GM21367 (cell line): ENCODE results near the gene CGNL1.

Experiments
- ATAC-seq: cut with Tn5 transposase; IDR thresholded peaks from one replicate; pipeline ENCODE4 v1.9.1; 2021; ENCODE audit not compliant: unreplicated experiment

CGNL1 gene

DNA sequence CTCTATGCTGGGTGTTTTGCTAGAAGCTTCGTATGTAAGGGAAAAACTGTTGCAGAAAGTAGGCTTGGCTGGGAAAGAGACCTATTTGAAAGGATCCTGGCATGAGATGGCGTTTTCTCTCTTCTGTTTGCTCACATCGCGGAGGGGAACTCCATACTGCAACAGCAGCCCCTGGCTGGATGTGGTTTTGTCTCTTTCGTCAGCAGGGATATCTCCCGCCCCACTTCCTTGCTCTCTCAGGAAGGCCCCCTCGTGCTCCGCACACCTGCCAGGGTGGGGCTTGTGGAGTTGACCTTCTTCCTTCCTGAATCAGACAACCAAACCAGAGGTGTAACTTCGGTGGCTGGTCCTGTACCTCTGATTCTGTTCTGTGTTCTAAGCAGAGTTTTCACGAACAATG is 189.0 kb downstream of the CGNL1 start:
- ATAC-seq: no peak

DNA sequence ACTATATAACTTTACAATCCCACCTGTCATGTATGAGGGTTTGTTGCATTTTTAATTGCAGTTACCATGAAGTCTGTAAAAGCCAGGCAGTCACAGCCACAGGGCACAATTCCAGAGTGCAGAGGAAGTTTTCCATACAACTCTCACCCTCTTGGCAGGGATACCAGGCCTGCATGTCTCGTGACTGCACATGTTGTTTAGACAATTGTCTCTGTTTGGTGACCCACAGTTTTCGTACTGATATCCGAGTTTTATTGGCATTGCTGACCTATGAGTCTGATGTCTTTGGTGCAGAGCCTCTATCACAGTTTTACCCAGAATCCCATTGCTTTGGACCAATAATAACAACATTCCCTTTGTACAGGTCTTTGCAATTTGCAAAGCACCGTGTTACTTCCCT is 190.5 kb downstream of the CGNL1 start:
- no peak for ATAC-seq

GRCh38 chr15:57567891-57568290 is 191.6 kb downstream of the CGNL1 start:
- ATAC-seq: no peak

DNA sequence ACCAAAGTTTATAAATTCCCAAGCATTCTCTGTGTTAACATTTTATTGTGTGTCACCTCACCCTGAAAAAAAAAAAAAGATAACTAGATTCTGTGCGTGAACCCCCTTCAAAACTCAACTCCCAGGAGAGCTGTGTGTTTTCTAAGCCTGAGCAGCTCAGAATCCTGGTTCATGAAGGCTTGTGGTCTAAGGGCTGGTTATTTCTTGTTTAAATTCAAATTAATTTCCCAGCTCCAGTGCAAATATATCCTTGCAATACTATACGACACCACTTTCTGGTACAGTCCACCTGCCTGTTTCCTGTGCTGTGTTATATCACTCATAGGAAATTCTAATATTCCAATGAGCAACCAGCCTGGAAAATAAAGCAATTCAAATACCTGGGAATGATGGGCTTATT is 192.0 kb downstream of the CGNL1 start:
- ATAC-seq: no peak

DNA sequence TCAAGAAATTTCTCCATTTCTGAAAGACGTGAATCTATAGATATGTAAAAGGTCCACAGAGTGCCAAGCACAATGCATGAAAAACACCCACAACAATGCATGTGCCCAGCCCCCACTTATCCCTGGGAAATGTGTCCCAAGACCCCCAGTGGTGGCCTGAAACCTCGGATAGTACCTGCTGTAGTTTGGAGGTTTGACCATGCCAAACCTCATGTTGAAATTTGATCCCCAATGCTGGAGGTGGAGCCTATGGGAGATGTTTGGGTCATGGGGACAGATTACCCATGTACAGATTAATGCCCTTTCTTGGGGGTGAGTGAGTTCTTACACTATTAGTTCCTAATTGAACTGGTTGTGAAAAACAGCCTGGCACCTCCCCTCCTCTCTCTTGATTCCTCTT is 194.0 kb downstream of the CGNL1 start:
- ATAC-seq: no peak

DNA sequence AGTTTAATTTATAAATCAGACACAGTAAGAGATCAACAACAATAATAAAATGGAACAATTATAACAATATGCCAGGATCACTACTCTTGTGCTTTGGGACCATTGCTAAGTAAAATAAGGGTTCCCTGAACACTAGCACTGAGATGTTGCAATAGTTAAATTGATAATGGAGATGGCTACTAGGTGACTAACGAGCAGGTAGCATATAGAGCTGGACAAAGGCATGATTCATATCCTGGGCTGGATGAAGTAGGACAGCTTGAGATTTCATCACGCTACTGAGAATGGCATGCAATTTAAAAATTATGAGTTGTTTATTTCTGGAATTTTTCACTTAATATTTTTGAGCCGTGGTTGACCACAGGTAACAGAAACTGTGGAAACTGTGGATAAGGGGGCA is 194.7 kb downstream of the CGNL1 start:
- ATAC-seq: no peak

GRCh38 chr15:57571725-57572124 is 195.4 kb downstream of the CGNL1 start:
- no peak for ATAC-seq

GRCh38 chr15:57572468-57572867 is 196.2 kb downstream of the CGNL1 start:
- ATAC-seq: no peak

- ATAC-seq: no peak
These were observed 196.8 kb downstream of the CGNL1 start for GRCh38 chr15:57573151-57573550.

- ATAC-seq: no peak
These were observed 199.1 kb downstream of the CGNL1 start for GRCh38 chr15:57575363-57575762.

DNA sequence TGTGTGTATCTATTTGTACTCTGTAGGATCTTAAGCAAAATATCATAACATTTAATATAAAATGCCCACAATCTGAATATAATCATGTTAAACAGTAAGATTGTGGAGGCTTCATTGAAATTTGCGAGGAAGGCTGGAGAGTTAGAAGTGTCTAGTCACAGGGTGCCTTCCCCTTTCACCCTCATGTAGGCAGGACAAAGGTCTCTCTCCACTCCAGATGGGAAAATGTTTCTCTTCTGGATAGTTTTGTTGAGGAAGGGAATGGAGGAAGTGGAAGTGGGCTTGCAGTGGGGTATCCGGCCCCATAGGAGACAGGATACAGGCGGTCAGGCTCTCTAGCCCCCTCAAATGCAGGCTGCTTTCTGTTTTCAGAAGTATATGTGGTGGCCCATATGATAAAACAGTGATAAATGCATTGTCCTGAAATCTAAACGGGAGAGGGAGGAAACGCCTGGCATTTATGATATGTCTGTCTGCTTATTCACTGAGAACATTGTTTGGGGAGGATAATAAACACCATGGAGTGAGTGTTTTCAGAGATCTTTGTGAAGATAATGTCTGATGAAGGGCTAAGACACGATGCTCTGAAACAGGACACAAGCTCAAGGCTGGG is 202.1 kb downstream of the CGNL1 start:
- ATAC-seq: no peak

- no peak for ATAC-seq
These were observed 204.1 kb downstream of the CGNL1 start for GRCh38 chr15:57580428-57580827.

DNA sequence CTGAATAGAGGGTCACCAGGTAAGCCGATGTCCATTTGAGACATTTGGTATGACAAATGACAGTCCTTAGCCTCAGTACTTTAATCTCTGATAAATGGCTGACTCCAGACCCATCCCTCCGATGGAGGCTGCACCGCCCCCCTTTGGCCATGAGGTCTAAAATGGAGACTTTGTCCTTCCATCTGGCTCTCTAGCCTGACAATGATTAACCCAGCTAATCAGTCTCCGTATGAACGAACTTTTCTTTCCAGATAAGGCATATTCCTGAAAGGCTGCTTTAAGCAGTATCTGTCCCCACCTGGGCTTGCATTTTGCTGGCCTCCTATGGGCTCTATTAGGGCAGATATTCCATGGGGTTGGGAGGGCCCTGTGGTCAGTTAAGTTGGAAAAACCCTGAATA is 204.6 kb downstream of the CGNL1 start:
- no peak for ATAC-seq

- no peak for ATAC-seq
These were observed 205.8 kb downstream of the CGNL1 start for GRCh38 chr15:57582090-57582489.

- no peak for ATAC-seq
These were observed 207.0 kb downstream of the CGNL1 start for GRCh38 chr15:57583282-57583681.

GRCh38 chr15:57583720-57584119 is 207.4 kb downstream of the CGNL1 start:
- ATAC-seq: no peak

- no peak for ATAC-seq
These were observed 210.5 kb downstream of the CGNL1 start for GRCh38 chr15:57586661-57587424.

DNA sequence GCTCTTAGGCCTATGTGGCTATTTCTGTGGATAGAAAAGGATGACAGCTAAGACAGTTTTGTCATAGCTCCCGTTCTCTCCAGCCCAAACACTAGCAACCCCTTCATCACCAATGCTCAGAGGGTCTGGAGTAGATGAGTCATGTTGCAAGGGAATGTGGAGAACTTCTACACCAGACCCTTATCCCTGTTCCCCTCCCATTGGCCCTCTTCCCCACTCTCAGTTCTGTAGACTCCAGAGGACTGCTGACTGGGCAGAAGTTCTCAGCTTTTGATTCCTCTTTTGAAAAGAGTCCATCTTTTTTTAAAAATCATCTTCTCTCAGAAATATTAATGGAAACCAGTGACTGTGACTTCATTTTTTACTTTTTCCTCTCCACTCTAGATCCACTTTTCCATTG is 213.0 kb downstream of the CGNL1 start:
- ATAC-seq: no peak

GRCh38 chr15:57589754-57590153 is 213.4 kb downstream of the CGNL1 start:
- ATAC-seq: no peak

DNA sequence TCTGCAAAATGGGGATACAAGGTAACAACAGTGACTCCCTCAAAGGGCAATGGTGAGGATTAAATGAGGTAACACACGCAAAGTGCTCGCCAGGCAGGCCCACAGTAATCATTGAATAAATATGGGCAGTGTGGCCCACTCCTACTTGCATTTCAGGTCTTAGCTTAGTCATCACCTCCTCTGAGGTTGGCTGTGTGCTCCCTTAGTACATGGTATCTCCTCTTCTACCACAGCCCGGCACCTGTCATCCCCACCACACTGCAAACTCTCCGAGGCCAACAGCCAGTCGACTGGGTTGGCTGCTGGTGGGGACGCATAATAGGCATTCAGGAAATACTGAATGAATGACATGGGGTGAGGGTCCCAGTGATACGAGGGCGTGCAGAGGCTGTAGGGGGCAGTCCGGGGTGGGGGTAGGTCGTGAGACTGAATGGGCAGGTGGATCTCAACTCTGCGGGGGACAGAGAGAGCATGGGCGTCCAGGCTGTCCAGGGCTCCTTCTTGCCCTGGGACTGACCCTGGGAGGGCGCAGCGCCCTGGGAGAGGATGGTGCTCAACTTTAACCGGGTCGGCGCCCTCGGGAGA is 215.0 kb downstream of the CGNL1 start:
- ATAC-seq: no peak

- no peak for ATAC-seq
These were observed 215.6 kb downstream of the CGNL1 start, which contains the start of gene MYZAP for GRCh38 chr15:57591822-57592367. Gene MYZAP (plus strand): TSS chr15:57591904. CDS start chr15:57592035, 131 bp downstream.

DNA sequence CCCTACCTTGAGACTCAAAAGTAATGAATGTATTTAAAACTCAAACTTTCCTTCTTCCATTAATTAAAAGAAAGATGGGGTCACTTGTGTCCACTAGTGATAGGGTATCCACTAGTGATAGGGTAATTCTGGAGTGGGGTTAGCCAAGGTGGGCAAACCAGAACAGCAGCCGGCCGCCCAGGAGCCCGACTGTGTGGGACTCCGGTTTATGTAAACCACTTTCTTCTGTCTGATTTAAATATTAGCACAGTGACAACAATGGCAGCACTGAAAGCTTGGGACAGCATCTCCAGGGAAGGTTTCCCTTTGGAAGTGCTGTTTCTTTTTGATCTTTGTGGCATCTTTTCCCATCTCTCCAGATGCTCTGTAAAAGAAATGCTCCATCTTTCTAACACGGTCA is 216.1 kb downstream of the CGNL1 start:
- no peak for ATAC-seq
